Measurements from ENCODE around the gene GSKIP.

- no peak for TF ChIP-seq EZH2phosphoT487 (IDR thresholded peaks at IDR 0.05)
- no peak for TF ChIP-seq CTCF (IDR thresholded peaks at IDR 0.05)
These were observed 52.2 kb downstream of the GSKIP start for GRCh38 chr14:96415559-96415958.

Measured in neural progenitor cell (in vitro differentiated cells).